Activated CD8-positive, alpha-beta memory T cell treated with anti-CD3 and anti-CD28 coated beads for 24 hours (primary cell): ENCODE data around the gene CNIH3.

ENCODE experiments used
- DNase-seq: peaks from one replicate; pipeline ENCODE4 v3.0.0-alpha.2; 2020

The CNIH3 gene

GRCh38 chr1:224616756-224617409, 766 bp downstream of the CNIH3 start:
- DNase-seq, result peak; percentile 61

GRCh38 chr1:224617410-224618355, 1.6 kb downstream of the CNIH3 start:
- no peak for DNase-seq

- no peak for DNase-seq
These were observed 3.1 kb downstream of the CNIH3 start for GRCh38 chr1:224619209-224619608.

- DNase-seq, result no peak
These were observed 4.0 kb downstream of the CNIH3 start for GRCh38 chr1:224620105-224620504.

- DNase-seq, result no peak
These were observed 5.9 kb downstream of the CNIH3 start for GRCh38 chr1:224621813-224622682.

GRCh38 chr1:224622831-224623230, 6.7 kb downstream of the CNIH3 start:
- DNase-seq, result no peak

- DNase-seq, result no peak
These were observed 7.2 kb downstream of the CNIH3 start for GRCh38 chr1:224623310-224623714.

GRCh38 chr1:224623743-224624333, 7.7 kb downstream of the CNIH3 start:
- DNase-seq, result peak; percentile 80

- no peak for DNase-seq
These were observed 8.3 kb downstream of the CNIH3 start for GRCh38 chr1:224624432-224624831.

- no peak for DNase-seq
These were observed 9.9 kb downstream of the CNIH3 start for GRCh38 chr1:224626042-224626441.

- DNase-seq, result no peak
These were observed 13.8 kb downstream of the CNIH3 start for GRCh38 chr1:224629965-224630364.

- no peak for DNase-seq
These were observed 15.5 kb downstream of the CNIH3 start for GRCh38 chr1:224631462-224632115.

GRCh38 chr1:224632381-224632871, 16.3 kb downstream of the CNIH3 start:
- no peak for DNase-seq

- DNase-seq, result no peak
These were observed 16.8 kb downstream of the CNIH3 start for GRCh38 chr1:224632921-224633321.

- DNase-seq, result no peak
These were observed 19.2 kb downstream of the CNIH3 start for GRCh38 chr1:224635356-224635755.

GRCh38 chr1:224637515-224637914, 21.4 kb downstream of the CNIH3 start:
- DNase-seq, result no peak

GRCh38 chr1:224637936-224638335, 21.8 kb downstream of the CNIH3 start:
- DNase-seq, result no peak

GRCh38 chr1:224639426-224639975, 23.4 kb downstream of the CNIH3 start:
- DNase-seq, result no peak

- no peak for DNase-seq
These were observed 23.9 kb downstream of the CNIH3 start for GRCh38 chr1:224640018-224640417.

- no peak for DNase-seq
These were observed 24.5 kb downstream of the CNIH3 start for GRCh38 chr1:224640587-224640986.

GRCh38 chr1:224641030-224641429, 24.9 kb downstream of the CNIH3 start:
- no peak for DNase-seq

- DNase-seq, result no peak
These were observed 27.5 kb downstream of the CNIH3 start for GRCh38 chr1:224643653-224644052.
